HepG2 (cell line): ENCODE results near the gene CLCA4.

Experiments
- AFF4 ChIP-seq: sonication (generic); formaldehyde crosslinking; IDR thresholded peaks from 2 replicates; pipeline ENCODE4 v1.4.0; 2020; ENCODE audit warnings: missing genetic modification reagents
- ERF ChIP-seq: IDR thresholded peaks from 2 replicates; pipeline ENCODE4 v1.6.1; 2018; ENCODE audit warnings: missing biosample characterization, missing genetic modification reagents
- ZNF512B ChIP-seq: sonication (generic); formaldehyde crosslinking; IDR thresholded peaks from 2 replicates; pipeline ENCODE4 v1.5.1; 2020; ENCODE audit warnings: missing genetic modification reagents, mild to moderate bottlenecking, borderline replicate concordance

GRCh38 chr1:86538775-86539174 lies 8.1 kb upstream of the CLCA4 start:
- TF ChIP-seq AFF4 = no peak
- TF ChIP-seq ERF (CRISPR knock-in tag) = no peak
- TF ChIP-seq ZNF512B (CRISPR knock-in tag) = no peak
